ENCODE data around the gene CLSTN2.

The CLSTN2 gene

DNA sequence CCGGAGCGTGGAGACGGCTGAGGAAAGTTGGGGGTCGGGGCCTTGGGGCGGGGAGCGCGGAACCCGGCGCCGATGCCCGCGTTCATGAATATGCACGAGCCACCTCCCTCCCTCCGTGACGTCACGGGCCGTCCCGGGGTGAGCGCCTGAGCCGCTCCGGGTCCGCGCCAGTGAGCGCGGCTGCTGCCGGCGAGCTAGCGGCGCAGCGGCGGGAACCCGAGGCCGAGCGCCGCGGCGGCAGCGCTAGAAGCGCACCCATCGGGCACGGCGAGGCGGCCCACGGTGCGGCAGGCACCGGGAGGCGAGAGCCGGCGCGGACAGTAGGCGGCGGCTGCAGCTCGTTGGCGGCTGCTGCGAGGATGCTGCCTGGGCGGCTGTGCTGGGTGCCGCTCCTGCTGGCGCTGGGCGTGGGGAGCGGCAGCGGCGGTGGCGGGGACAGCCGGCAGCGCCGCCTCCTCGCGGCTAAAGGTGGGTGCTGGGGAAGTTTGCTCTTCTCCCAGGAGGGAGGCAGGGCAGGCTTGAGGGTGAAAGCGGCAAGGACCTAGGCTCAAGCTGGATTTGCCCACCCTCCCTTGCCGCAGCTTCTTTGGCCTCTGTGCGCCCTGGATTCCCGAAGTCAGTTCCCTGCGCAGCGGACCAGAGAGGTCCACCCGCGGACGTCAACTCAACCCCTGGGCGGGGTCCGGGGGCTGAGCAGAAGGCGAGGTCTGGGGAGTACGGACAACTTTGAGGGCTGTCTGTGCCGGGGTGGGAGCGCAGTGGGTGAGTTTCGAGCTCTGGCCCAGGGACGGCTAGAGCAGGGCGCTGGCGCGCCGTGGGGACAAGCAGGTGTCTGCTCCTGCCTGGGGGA, at the start of gene CLSTN2:
TSS of gene CLSTN2 (plus strand) at position 170 of the 850 bp plus-strand sequence.
- in situ Hi-C loops (cut with HindIII; ENCODE audit: low sequenced_read_pairs), result no loop called here

DNA sequence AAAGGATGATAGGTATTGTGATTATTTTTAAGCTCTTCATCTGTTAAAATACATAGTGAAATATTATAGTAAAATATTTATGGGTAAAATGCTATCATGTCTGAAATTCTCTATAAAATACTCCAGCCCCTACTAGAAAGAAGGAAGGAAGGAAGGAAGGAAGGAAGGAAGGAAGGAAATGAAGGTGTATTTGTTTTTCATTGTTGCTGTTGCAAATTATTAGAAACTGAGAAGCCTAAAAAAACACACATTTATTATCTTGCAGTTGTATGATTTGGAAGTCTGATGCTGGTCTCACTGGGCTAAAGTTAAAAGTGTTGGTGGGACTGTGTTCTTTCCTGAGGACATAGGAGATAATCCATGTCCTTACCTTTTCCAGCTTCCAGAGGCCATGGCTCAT, 47.6 kb upstream of the CLSTN2 start:
- in situ Hi-C loops (cut with HindIII; ENCODE audit: low sequenced_read_pairs), result no loop called here

- in situ Hi-C loops (cut with HindIII; ENCODE audit: low sequenced_read_pairs), result no loop called here
Measured at GRCh38 chr3:139888561-139889140, 46.3 kb upstream of the CLSTN2 start.

GRCh38 chr3:139893267-139893962, 41.6 kb upstream of the CLSTN2 start:
- in situ Hi-C loops (cut with HindIII; ENCODE audit: low sequenced_read_pairs), result no loop called here

- in situ Hi-C loops (cut with HindIII; ENCODE audit: low sequenced_read_pairs), result no loop called here
Measured at GRCh38 chr3:139893963-139894642, 40.9 kb upstream of the CLSTN2 start.

DNA sequence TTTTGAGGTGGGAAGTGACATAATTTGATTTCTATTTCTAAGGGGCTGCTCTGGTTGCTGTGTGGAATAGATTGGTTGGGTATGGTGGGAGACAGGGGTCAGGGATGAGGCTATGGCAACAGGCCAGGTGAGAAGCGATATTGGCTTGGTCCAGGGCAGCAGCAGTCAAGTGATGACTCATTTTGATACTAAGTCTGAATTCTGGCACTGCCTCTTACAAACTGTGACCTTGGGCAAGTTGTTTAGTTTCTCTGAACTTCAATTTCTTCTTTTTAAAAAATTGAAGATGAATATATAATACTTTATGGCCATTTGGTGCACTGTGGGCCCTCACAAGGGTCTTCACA, 40.4 kb upstream of the CLSTN2 start:
- in situ Hi-C loops (cut with HindIII; ENCODE audit: low sequenced_read_pairs), result no loop called here

- in situ Hi-C loops (cut with HindIII; ENCODE audit: low sequenced_read_pairs), result no loop called here
Measured at GRCh38 chr3:139897759-139898158, 37.2 kb upstream of the CLSTN2 start.

DNA sequence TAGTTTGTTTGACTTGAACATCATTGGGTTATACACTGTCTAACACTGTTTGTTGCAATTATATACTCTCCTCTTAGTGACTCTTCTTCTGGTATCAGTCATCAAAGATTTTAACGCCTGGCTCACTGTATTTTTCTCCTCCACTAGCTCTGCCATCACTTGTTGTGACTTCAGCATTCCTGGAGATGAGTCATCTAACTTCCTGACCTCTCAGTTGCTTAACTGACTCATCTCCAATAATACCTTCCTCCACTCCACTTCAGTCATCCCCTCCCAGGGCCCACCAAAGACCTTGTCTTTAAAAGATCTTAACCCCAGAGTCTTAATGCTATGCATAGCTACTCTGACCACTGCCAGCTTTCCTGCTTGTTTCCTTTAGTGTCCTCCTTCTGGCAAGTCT, 28.6 kb upstream of the CLSTN2 start:
- in situ Hi-C loops (cut with HindIII; ENCODE audit: low sequenced_read_pairs), result no loop called here

- in situ Hi-C loops (cut with HindIII; ENCODE audit: low sequenced_read_pairs), result no loop called here
Measured at GRCh38 chr3:139909811-139910210, 25.2 kb upstream of the CLSTN2 start.

- in situ Hi-C loops (cut with HindIII; ENCODE audit: low sequenced_read_pairs), result no loop called here
Measured at GRCh38 chr3:139916271-139916670, 18.7 kb upstream of the CLSTN2 start.

- in situ Hi-C loops (cut with HindIII; ENCODE audit: low sequenced_read_pairs), result no loop called here
Measured at GRCh38 chr3:139917226-139917785, 17.7 kb upstream of the CLSTN2 start.

- in situ Hi-C loops (cut with HindIII; ENCODE audit: low sequenced_read_pairs), result no loop called here
Measured at GRCh38 chr3:139928708-139929505, 6.1 kb upstream of the CLSTN2 start.

GRCh38 chr3:139930211-139930610, 4.8 kb upstream of the CLSTN2 start:
- in situ Hi-C loops (cut with HindIII; ENCODE audit: low sequenced_read_pairs), result no loop called here

DNA sequence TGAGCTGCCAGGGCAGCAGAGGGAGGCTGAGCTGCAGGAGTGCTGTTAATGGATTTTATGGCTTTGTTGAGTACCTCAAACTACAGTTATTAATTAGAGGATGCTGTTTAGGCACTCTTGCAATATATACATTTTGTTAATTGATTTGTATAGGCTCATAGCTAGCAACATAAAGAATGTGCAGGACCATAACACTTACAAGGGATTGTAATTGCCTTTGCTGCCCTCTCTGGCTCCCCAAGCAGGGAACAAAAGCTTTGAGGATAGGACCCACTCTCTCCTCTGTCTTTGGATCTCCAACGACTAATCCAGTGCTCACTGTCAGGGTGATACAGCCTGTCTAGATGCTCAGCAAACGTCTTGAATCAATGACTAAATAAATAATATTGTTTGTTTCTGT, 1.2 kb upstream of the CLSTN2 start:
- in situ Hi-C loops (cut with HindIII; ENCODE audit: low sequenced_read_pairs), result no loop called here

- in situ Hi-C loops (cut with HindIII; ENCODE audit: low sequenced_read_pairs), result no loop called here
Measured at GRCh38 chr3:139934613-139935015, 371 bp upstream of the CLSTN2 start.

- in situ Hi-C loops (cut with HindIII; ENCODE audit: low sequenced_read_pairs), result no loop called here
Measured at GRCh38 chr3:139935866-139936817, 1.2 kb downstream of the CLSTN2 start.

- in situ Hi-C loops (cut with HindIII; ENCODE audit: low sequenced_read_pairs), result no loop called here
Measured at GRCh38 chr3:139937674-139938279, 2.8 kb downstream of the CLSTN2 start.

DNA sequence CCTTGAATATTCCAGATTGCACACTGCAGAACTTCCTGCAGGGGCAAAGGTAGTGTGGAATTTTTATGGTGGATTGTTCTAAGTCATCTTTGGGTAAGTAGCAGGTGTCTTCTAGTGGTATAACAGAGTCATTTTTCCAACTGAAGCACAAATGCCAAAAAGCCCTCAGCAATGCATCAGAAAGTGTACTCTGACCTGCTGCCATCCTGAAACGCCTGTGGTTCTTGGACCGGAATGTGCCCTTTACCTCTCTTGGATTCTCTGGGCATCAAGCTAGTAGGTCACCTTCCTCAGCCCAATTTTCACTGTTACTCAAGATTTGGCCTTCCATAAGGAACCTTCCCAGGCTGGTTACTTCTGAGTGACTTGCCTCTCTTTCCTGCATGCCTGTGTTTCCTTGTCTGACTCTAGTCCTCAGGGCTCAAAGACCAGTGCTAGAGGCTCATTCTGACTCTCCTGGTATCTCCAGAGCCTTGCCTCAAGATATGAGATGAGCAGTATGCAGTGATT, 4.8 kb downstream of the CLSTN2 start:
- in situ Hi-C loops (cut with HindIII; ENCODE audit: low sequenced_read_pairs), result no loop called here

DNA sequence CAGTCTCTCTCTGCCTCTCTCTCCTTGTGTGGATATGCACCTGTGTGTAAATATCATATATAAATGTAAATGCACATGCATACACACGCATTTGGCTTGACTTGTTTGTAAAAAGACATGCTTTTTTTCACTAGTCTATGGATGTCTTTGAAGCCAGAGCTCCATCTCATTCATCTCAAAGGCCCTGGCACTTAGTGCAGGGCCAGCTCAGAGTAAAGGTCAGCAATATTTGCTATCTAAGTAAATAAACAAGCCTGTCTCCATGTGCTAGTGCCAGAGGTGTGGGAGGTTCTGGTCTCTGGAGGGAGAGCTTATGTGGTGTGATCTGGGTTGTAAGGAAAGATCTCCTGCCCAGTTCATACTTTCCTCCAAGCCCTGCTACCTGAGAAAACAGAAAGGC, 5.6 kb downstream of the CLSTN2 start:
- in situ Hi-C loops (cut with HindIII; ENCODE audit: low sequenced_read_pairs), result no loop called here

Data from DLD1 (cell line).